GM12865 (cell line): ENCODE results near the gene NEDD8.

Source experiments
- DNase-seq: peaks from one replicate; pipeline ENCODE4 v3.0.0; 2010; ENCODE audit warnings: low read depth
- H3K4me3 ChIP-seq: 2 replicates; pipeline ENCODE4 v1.5.1; 2011; ENCODE audit warnings: mild to moderate bottlenecking, low read depth, low read length, control low read depth
- TF ChIP-seq, protein P1 (sequence below): IDR thresholded peaks from 2 replicates; pipeline ENCODE4 v1.5.1; 2011; ENCODE audit warnings: low read length, control low read depth, low read depth, inconsistent platforms; ENCODE audit not compliant: insufficient read depth; ENCODE audit errors: missing control alignments

NEDD8 gene

GRCh38 chr14:24269910-24270536 is 37.9 kb upstream of the NEDD8 start:
- no peak overlapping the region; the same call in 1 of the 2 replicates for H3K4me3 ChIP-seq
- TF ChIP-seq, protein P1, sequence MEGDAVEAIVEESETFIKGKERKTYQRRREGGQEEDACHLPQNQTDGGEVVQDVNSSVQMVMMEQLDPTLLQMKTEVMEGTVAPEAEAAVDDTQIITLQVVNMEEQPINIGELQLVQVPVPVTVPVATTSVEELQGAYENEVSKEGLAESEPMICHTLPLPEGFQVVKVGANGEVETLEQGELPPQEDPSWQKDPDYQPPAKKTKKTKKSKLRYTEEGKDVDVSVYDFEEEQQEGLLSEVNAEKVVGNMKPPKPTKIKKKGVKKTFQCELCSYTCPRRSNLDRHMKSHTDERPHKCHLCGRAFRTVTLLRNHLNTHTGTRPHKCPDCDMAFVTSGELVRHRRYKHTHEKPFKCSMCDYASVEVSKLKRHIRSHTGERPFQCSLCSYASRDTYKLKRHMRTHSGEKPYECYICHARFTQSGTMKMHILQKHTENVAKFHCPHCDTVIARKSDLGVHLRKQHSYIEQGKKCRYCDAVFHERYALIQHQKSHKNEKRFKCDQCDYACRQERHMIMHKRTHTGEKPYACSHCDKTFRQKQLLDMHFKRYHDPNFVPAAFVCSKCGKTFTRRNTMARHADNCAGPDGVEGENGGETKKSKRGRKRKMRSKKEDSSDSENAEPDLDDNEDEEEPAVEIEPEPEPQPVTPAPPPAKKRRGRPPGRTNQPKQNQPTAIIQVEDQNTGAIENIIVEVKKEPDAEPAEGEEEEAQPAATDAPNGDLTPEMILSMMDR, result no peak
- DNase-seq, result no peak

DNA sequence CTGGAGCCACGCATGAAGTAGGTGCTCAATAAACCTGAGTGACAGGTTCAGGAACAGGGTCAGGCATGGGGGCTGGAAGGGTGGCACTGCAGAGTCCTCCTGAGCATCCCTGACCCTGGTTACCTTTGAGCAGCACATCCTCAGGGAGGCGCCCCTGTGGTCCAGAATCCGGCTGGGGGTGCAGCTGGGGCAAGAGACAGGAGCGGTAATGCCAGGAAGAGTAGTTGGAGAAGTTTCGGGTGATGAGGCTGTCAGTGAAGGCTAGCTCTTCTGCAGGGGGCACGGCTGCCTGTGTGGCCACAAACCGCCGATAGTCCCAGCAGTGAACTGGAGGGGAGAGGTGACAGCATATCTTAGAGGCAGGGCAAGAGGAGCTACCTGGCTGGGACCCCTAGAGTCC is 37.2 kb upstream of the NEDD8 start:
- DNase-seq, result no peak
- H3K4me3 ChIP-seq, result no peak overlapping the region
- TF ChIP-seq, protein P1, result no peak

- no peak overlapping the region for H3K4me3 ChIP-seq
- TF ChIP-seq, protein P1, result no peak
- DNase-seq, result no peak
Measured at GRCh38 chr14:24268225-24268624, 36.1 kb upstream of the NEDD8 start.

GRCh38 chr14:24267516-24267915 is 35.3 kb upstream of the NEDD8 start:
- TF ChIP-seq, protein P1, result no peak
- H3K4me3 ChIP-seq, result no peak overlapping the region
- DNase-seq, result no peak

DNA sequence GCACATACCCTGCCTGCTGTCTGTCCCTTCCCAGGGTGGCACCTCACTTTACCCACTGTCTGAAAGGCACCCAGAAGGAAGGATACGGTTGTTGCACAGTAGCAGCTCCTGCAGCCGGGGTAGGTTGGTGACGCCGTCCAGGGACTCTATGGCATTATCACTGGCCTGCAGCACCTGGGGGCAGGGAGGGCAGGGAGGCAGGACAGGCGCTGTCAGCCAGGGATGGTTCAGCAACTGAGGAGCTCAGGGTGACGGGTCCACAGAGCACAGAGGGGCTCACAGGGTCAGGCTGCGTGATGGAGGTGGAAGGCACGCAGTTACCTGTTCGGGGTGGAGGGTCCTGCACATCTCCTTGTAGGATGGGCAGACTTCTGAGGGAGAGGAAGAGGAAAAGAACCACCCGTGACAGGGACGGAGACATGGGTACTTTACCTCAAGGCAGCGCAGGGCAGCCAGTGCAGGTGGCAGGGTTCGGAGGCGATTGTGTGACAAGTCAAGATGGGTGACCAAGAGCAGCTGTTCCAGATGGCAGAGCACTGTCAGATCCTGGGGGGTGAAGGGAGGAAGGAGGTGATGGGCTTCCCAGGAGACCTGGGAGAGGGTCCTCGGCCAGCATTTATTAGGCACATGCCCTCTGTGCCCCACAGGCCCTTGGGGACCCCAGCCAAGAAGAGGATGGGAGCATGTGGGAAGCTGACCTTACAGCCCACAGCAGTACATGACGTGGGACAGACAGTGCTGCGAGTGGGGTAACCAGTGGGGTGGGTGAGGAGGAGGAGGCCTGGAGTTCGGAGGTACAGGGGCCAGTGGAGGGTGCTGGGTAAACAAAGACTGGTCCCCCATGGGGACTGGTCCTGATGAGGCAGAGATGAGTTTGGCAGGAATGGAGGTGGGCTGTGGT is 34.4 kb upstream of the NEDD8 start:
- no peak for DNase-seq
- TF ChIP-seq, protein P1, result no peak
- no peak overlapping the region for H3K4me3 ChIP-seq

DNA sequence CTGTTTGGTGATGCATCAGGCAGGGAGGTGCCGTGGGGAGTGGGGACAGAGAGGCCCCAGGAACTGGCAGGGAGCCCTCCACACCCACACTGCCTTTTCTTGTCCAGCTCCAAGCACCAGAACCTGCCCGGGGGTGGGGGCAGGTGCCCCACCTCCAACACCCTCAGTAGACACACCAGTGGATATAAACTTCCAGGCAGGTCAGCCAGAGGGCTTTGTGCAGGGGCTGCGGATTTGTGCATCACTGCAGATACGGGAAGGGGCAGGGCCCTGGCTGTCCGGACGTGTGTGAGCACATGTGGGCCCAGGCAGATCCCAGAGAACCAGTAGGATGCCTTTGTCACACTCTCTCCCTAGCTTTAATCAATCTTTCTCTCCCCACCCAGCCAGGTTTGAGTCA is 32.1 kb upstream of the NEDD8 start:
- H3K4me3 ChIP-seq, result no peak overlapping the region
- TF ChIP-seq, protein P1, result no peak
- no peak for DNase-seq
